GM18517 (cell line): ENCODE data around the gene CCDC87.
"Not testable (repeated sequence)": the region's sequence is repeated elsewhere in the genome, so short reads cannot be mapped to it uniquely, and the experiment has no call there.

Experiments used
- ATAC-seq: cut with Tn5 transposase; IDR thresholded peaks from one replicate; pipeline ENCODE4 v1.9.1; 2021; ENCODE audit warnings: mild to moderate bottlenecking, moderate library complexity; ENCODE audit not compliant: unreplicated experiment

The CCDC87 gene

GRCh38 chr11:66592457-66593302 lies at the start of gene CCDC87, which contains the start of gene CCS:
TSS of gene CCDC87 (minus strand) at chr11:66593063. CDS start at chr11:66593015, 48 bp downstream.
TSS of gene CCS (plus strand) at chr11:66593185. CDS start at chr11:66593262, 77 bp downstream.
- peak; percentile 76 for ATAC-seq

- no peak for ATAC-seq
Measured at GRCh38 chr11:66641834-66642233, 49.0 kb upstream of the CCDC87 start.

GRCh38 chr11:66639814-66640340 lies 47.0 kb upstream of the CCDC87 start:
- not testable (repeated sequence) for ATAC-seq

- ATAC-seq, result no peak
Measured at GRCh38 chr11:66639066-66639813, 46.4 kb upstream of the CCDC87 start.

GRCh38 chr11:66638177-66639065 lies 45.6 kb upstream of the CCDC87 start, which contains the start of gene RBM4:
TSS of gene RBM4 (plus strand) at chr11:66638703. CDS start at chr11:66639712, 1,009 bp downstream.
- peak; percentile 90 for ATAC-seq

GRCh38 chr11:66637557-66638176 lies 44.8 kb upstream of the CCDC87 start:
- no peak for ATAC-seq

- no peak for ATAC-seq
Measured at GRCh38 chr11:66636411-66636810, 43.5 kb upstream of the CCDC87 start.

- no peak for ATAC-seq
Measured at GRCh38 chr11:66632952-66633351, 40.1 kb upstream of the CCDC87 start.

- no peak for ATAC-seq
Measured at GRCh38 chr11:66631883-66632282, 39.0 kb upstream of the CCDC87 start.

GRCh38 chr11:66629356-66629755 lies 36.5 kb upstream of the CCDC87 start:
- no peak for ATAC-seq

- ATAC-seq, result no peak
Measured at GRCh38 chr11:66628061-66628603, 35.3 kb upstream of the CCDC87 start.

GRCh38 chr11:66626926-66627325 lies 34.1 kb upstream of the CCDC87 start:
- ATAC-seq, result no peak

- no peak for ATAC-seq
Measured at GRCh38 chr11:66626382-66626781, 33.5 kb upstream of the CCDC87 start.

GRCh38 chr11:66625752-66626149 lies 32.9 kb upstream of the CCDC87 start:
- ATAC-seq, result no peak

- ATAC-seq, result no peak
Measured at GRCh38 chr11:66625041-66625751, 32.3 kb upstream of the CCDC87 start.

GRCh38 chr11:66624450-66624849 lies 31.6 kb upstream of the CCDC87 start:
- no peak for ATAC-seq

GRCh38 chr11:66619080-66619554 lies 26.3 kb upstream of the CCDC87 start:
- no peak for ATAC-seq

GRCh38 chr11:66617155-66617834 lies 24.4 kb upstream of the CCDC87 start:
- no peak for ATAC-seq
